SK-N-SH treated with all-trans-retinoic acid at 6 μM for 48 hours (cell line): Measurements from ENCODE around the gene CHRD.

Experiments
- ATAC-seq: fragments of 200-7000 bp; cut with Tn5 transposase; 3 replicates; pipeline ENCODE4 v1.9.1; 2020; ENCODE audit warnings: mild to moderate bottlenecking, moderate library complexity
- ARNTL ChIP-seq: fragments of 450-650 bp; formaldehyde crosslinking; IDR thresholded peaks from 2 replicates; pipeline ENCODE4 v1.5.0; 2020; ENCODE audit warnings: low read depth, mild to moderate bottlenecking, moderate library complexity, borderline replicate concordance
- BACH2 ChIP-seq: fragments of 250-450 bp; sonication (Bioruptor Pico); IDR thresholded peaks from 2 replicates; pipeline ENCODE4 v1.9.0; 2021; ENCODE audit warnings: mild to moderate bottlenecking, borderline replicate concordance
- CREB5 ChIP-seq: fragments of 250-450 bp; sonication (Bioruptor Pico); IDR thresholded peaks from 2 replicates; pipeline ENCODE4 v1.5.1; 2020; ENCODE audit warnings: low read depth, mild to moderate bottlenecking, moderate library complexity
- CSDC2 ChIP-seq: fragments of 250-450 bp; sonication (Bioruptor Pico); IDR thresholded peaks from 2 replicates; pipeline ENCODE4 v1.5.0; 2020; ENCODE audit warnings: mild to moderate bottlenecking, moderate library complexity
- CSRNP3 ChIP-seq: fragments of 250-450 bp; sonication (Bioruptor Pico); IDR thresholded peaks from 2 replicates; pipeline ENCODE4 v1.5.1; 2021; ENCODE audit warnings: mild to moderate bottlenecking, moderate library complexity
- GLIS3 ChIP-seq: fragments of 250-450 bp; sonication (Bioruptor Pico); IDR thresholded peaks from 2 replicates; pipeline ENCODE4 v1.5.0; 2020; ENCODE audit warnings: mild to moderate bottlenecking, moderate library complexity
- ISL1 ChIP-seq: fragments of 250-450 bp; sonication (Bioruptor Pico); IDR thresholded peaks from 2 replicates; pipeline ENCODE4 v2.1.2; 2022; ENCODE audit warnings: mild to moderate bottlenecking, moderate library complexity
- OSR1 ChIP-seq: fragments of 250-450 bp; sonication (Bioruptor Pico); IDR thresholded peaks from 2 replicates; pipeline ENCODE4 v1.8.0; 2022; ENCODE audit warnings: moderate library complexity, mild to moderate bottlenecking, inconsistent platforms
- PATZ1 ChIP-seq: fragments of 250-450 bp; sonication (Bioruptor Pico); IDR thresholded peaks from 2 replicates; pipeline ENCODE4 v1.8.0; 2020; ENCODE audit warnings: mild to moderate bottlenecking, moderate library complexity, borderline replicate concordance
- POU6F1 ChIP-seq: fragments of 250-450 bp; sonication (Bioruptor Pico); IDR thresholded peaks from 2 replicates; pipeline ENCODE4 v1.8.0; 2021; ENCODE audit warnings: low read depth, mild to moderate bottlenecking, moderate library complexity, borderline replicate concordance
- PPARA ChIP-seq: fragments of 250-450 bp; sonication (Bioruptor Pico); IDR thresholded peaks from 2 replicates; pipeline ENCODE4 v1.5.0; 2020; ENCODE audit warnings: mild to moderate bottlenecking, borderline replicate concordance
- RARB ChIP-seq: fragments of 250-450 bp; sonication (Bioruptor Pico); IDR thresholded peaks from 2 replicates; pipeline ENCODE4 v1.8.0; 2021; ENCODE audit warnings: mild to moderate bottlenecking, moderate library complexity
- SNAI2 ChIP-seq: fragments of 250-450 bp; sonication (Bioruptor Pico); IDR thresholded peaks from 2 replicates; pipeline ENCODE4 v1.5.0; 2020; ENCODE audit warnings: mild to moderate bottlenecking, moderate library complexity
- TCF4 ChIP-seq: fragments of 250-450 bp; sonication (Bioruptor Pico); IDR thresholded peaks from 2 replicates; pipeline ENCODE4 v1.8.0; 2021; ENCODE audit warnings: mild to moderate bottlenecking, moderate library complexity, borderline replicate concordance
- TOX ChIP-seq: fragments of 250-450 bp; sonication (Bioruptor Pico); IDR thresholded peaks from 2 replicates; pipeline ENCODE4 v1.8.0; 2021; ENCODE audit warnings: mild to moderate bottlenecking, moderate library complexity, borderline replicate concordance
- TSHZ2 ChIP-seq: fragments of 250-450 bp; sonication (Bioruptor Pico); IDR thresholded peaks from 2 replicates; pipeline ENCODE4 v1.5.0; 2020; ENCODE audit warnings: mild to moderate bottlenecking, moderate library complexity
- ZC3H10 ChIP-seq: fragments of 250-450 bp; sonication (Bioruptor Pico); IDR thresholded peaks from 2 replicates; pipeline ENCODE4 v1.5.1; 2021; ENCODE audit warnings: mild to moderate bottlenecking, moderate library complexity
- ZFP3 ChIP-seq: fragments of 250-450 bp; sonication (Bioruptor Pico); IDR thresholded peaks from 2 replicates; pipeline ENCODE4 v1.5.0; 2020; ENCODE audit warnings: mild to moderate bottlenecking, moderate library complexity
- ZFP30 ChIP-seq: fragments of 450-650 bp; formaldehyde crosslinking; IDR thresholded peaks from 2 replicates; pipeline ENCODE4 v1.5.0; 2022; ENCODE audit warnings: mild to moderate bottlenecking, moderate library complexity
- ZNF565 ChIP-seq: fragments of 450-650 bp; formaldehyde crosslinking; conservative IDR thresholded peaks from 2 replicates; pipeline ENCODE4 v1.5.0; 2020; ENCODE audit warnings: low read depth, mild to moderate bottlenecking, moderate library complexity
- ZNF70 ChIP-seq: fragments of 450-650 bp; formaldehyde crosslinking; IDR thresholded peaks from 2 replicates; pipeline ENCODE4 v1.5.0; 2020; ENCODE audit warnings: mild to moderate bottlenecking, moderate library complexity
- ZNF8 ChIP-seq: fragments of 450-650 bp; formaldehyde crosslinking; IDR thresholded peaks from 2 replicates; pipeline ENCODE4 v1.5.0; 2020; ENCODE audit warnings: mild to moderate bottlenecking, moderate library complexity

Gene CHRD

GRCh38 chr3:184343200-184343876, 36.5 kb upstream of the CHRD start:
- no peak for ATAC-seq
- TF ChIP-seq ISL1 (CRISPR knock-in tag) (no peak), TCF4 (CRISPR knock-in tag) (no peak), TOX (CRISPR knock-in tag) (no peak), ZNF565 (CRISPR knock-in tag) (no peak), PATZ1 (CRISPR knock-in tag) (no peak), ZFP30 (CRISPR knock-in tag) (no peak), PPARA (CRISPR knock-in tag) (no peak), TSHZ2 (CRISPR knock-in tag) (no peak), GLIS3 (no peak), SNAI2 (CRISPR knock-in tag) (no peak), CREB5 (CRISPR knock-in tag) (no peak), ZFP3 (CRISPR knock-in tag) (no peak), ZNF70 (CRISPR knock-in tag) (no peak), CSRNP3 (CRISPR knock-in tag) (no peak), RARB (CRISPR knock-in tag) (no peak), ZC3H10 (CRISPR knock-in tag) (no peak), POU6F1 (CRISPR knock-in tag) (no peak), ARNTL (CRISPR knock-in tag) (no peak), OSR1 (no peak), ZNF8 (CRISPR knock-in tag) (no peak)

GRCh38 chr3:184344579-184345316, 35.1 kb upstream of the CHRD start:
- peak; percentile 4; the same call in 1 of the 3 replicates for ATAC-seq

More at GRCh38 chr3:184344579-184345316, 35.1 kb upstream of the CHRD start:
- TF ChIP-seq ZNF8 (CRISPR knock-in tag) (no peak), ZFP30 (CRISPR knock-in tag) (no peak), SNAI2 (CRISPR knock-in tag) (no peak), BACH2 (CRISPR knock-in tag) (no peak), PPARA (CRISPR knock-in tag) (no peak), RARB (CRISPR knock-in tag) (no peak), GLIS3 (no peak), CSDC2 (CRISPR knock-in tag) (no peak), PATZ1 (CRISPR knock-in tag) (no peak), TCF4 (CRISPR knock-in tag) (no peak), TSHZ2 (CRISPR knock-in tag) (no peak), OSR1 (no peak), ZC3H10 (CRISPR knock-in tag) (no peak), TOX (CRISPR knock-in tag) (no peak)
